HG02981 (cell line): ENCODE results near the gene SYNGR4.

Experiments
- ATAC-seq: cut with Tn5 transposase; IDR thresholded peaks from one replicate; pipeline ENCODE4 v1.9.1; 2021; ENCODE audit warnings: mild to moderate bottlenecking, moderate library complexity; ENCODE audit not compliant: unreplicated experiment

The SYNGR4 gene

GRCh38 chr19:48424694-48425219 is 60.6 kb downstream of the SYNGR4 start:
- no peak for ATAC-seq
